ENCODE measurements around the gene DTWD2.

- TF ChIP-seq, protein P1, sequence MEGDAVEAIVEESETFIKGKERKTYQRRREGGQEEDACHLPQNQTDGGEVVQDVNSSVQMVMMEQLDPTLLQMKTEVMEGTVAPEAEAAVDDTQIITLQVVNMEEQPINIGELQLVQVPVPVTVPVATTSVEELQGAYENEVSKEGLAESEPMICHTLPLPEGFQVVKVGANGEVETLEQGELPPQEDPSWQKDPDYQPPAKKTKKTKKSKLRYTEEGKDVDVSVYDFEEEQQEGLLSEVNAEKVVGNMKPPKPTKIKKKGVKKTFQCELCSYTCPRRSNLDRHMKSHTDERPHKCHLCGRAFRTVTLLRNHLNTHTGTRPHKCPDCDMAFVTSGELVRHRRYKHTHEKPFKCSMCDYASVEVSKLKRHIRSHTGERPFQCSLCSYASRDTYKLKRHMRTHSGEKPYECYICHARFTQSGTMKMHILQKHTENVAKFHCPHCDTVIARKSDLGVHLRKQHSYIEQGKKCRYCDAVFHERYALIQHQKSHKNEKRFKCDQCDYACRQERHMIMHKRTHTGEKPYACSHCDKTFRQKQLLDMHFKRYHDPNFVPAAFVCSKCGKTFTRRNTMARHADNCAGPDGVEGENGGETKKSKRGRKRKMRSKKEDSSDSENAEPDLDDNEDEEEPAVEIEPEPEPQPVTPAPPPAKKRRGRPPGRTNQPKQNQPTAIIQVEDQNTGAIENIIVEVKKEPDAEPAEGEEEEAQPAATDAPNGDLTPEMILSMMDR (IDR thresholded peaks at IDR 0.05; ENCODE audit: low read depth, low read length, poor library complexity, severe bottlenecking), result no peak
- no peak for TF ChIP-seq EZH2phosphoT487 (IDR thresholded peaks at IDR 0.05; ENCODE audit: borderline replicate concordance, low read length)
Observed at GRCh38 chr5:118980017-118980416, 8.3 kb downstream of the DTWD2 start.

Measured in DOHH2 (cell line).